Measurements from ENCODE around the gene IER5L.

- TF ChIP-seq, protein P1, sequence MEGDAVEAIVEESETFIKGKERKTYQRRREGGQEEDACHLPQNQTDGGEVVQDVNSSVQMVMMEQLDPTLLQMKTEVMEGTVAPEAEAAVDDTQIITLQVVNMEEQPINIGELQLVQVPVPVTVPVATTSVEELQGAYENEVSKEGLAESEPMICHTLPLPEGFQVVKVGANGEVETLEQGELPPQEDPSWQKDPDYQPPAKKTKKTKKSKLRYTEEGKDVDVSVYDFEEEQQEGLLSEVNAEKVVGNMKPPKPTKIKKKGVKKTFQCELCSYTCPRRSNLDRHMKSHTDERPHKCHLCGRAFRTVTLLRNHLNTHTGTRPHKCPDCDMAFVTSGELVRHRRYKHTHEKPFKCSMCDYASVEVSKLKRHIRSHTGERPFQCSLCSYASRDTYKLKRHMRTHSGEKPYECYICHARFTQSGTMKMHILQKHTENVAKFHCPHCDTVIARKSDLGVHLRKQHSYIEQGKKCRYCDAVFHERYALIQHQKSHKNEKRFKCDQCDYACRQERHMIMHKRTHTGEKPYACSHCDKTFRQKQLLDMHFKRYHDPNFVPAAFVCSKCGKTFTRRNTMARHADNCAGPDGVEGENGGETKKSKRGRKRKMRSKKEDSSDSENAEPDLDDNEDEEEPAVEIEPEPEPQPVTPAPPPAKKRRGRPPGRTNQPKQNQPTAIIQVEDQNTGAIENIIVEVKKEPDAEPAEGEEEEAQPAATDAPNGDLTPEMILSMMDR (IDR thresholded peaks at IDR 0.05), result no peak
- peak; percentile 44 for TF ChIP-seq POLR2A (IDR thresholded peaks at IDR 0.05)
Measured at GRCh38 chr9:129202613-129203555, 24.8 kb upstream of the IER5L start.
